ENCODE results near the gene TACR1.
A peak's percentile ranks its signal among the peaks of the same experiment; 100 is the strongest.
"Not testable (repeated sequence)": the region's sequence is repeated elsewhere in the genome, so short reads cannot be mapped to it uniquely, and the experiment has no call there.

Gene TACR1

DNA sequence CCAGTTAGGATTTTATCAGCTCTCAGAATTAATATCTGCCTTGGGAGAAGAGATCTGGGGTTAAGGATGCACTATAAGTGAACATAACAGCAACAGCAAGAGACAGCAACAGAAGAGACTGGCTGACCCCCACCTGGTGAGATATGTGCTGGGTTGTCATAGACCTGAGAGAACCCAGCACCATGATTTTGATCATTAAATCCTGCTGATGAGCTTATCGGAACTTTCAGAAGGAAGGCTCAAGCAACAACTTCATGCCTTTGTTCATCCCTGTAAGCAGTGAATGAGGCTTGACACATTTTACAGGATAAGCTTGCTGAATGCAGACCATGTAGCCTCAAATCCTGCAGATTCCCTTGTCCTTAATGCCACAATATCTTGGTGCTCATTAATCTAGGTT lies 140.9 kb downstream of the TACR1 start:
- in situ Hi-C loops (cut with HindIII; ENCODE audit: low sequenced_read_pairs), result no loop called here
- TF ChIP-seq, protein P1, sequence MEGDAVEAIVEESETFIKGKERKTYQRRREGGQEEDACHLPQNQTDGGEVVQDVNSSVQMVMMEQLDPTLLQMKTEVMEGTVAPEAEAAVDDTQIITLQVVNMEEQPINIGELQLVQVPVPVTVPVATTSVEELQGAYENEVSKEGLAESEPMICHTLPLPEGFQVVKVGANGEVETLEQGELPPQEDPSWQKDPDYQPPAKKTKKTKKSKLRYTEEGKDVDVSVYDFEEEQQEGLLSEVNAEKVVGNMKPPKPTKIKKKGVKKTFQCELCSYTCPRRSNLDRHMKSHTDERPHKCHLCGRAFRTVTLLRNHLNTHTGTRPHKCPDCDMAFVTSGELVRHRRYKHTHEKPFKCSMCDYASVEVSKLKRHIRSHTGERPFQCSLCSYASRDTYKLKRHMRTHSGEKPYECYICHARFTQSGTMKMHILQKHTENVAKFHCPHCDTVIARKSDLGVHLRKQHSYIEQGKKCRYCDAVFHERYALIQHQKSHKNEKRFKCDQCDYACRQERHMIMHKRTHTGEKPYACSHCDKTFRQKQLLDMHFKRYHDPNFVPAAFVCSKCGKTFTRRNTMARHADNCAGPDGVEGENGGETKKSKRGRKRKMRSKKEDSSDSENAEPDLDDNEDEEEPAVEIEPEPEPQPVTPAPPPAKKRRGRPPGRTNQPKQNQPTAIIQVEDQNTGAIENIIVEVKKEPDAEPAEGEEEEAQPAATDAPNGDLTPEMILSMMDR (IDR thresholded peaks at IDR 0.05; ENCODE audit: low read depth, low read length), result no peak
- no peak for DNase-seq (ENCODE audit: low read depth, low spot score)

DNA sequence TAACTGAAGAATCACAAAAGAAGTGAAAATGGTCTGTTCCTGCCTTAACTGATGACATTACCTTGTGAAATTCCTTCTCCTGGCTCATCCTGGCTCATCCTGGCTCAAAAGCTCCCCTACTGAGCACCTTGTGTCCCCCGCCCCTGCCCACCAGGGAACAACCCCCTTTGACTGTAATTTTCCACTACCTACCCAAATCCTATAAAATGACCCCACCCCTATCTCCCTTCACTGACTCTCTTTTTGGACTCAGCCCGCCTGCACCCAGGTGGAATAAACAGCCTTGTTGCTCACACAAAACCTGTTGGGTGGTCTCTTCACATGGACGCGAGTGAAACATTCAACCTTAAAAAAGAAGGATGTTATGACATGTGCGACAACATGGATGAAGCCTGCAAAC lies 142.2 kb downstream of the TACR1 start:
- H3K4me3 ChIP-seq (ENCODE audit: low read depth, low read length); DNase-seq (ENCODE audit: low read depth, low spot score); in situ Hi-C loops (cut with HindIII; ENCODE audit: low sequenced_read_pairs): not testable (repeated sequence)

More for the DNA sequence above, 140.9 kb downstream of the TACR1 start:
- H3K4me3 ChIP-seq (ENCODE audit: low read depth, low read length), result no peak overlapping the region

DNA sequence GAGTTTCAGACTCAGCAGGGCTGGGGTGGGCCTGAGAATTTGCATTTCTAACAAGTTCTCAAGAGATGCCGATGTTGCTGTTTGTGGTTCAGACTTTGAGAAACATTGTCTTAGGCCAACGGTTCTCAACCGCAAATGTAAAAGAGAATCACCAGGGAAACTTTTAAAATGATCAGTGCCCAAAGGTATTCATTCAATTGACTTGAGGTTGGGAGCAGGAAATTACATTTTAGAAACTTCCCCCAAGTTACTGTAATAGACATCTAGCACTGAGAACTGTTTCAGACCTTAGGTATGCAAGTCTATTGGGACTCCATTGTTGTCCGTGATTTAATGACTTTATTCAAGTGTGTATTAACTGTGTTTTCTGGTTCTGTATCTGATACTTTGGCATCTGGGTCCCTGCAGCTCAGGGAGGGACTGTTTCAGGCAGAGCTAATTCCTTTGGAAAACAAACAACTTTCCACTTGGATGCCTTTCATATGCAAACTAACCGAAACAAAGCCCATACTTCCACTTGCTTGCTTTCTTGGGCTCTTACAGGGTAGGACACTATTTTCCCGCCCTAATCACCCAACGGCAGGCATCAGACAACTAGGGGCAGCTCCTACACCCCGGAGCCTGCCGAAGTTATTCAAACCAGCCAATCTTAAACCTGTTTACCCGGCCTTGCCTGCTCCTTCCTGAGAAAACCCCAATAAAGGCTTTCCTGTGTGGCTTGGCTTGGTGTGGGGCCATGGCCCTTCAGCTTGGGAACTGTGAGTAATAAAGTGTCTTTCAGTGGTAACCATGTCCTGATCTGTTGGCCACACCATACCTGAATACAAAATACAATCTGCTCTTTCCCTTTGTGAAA lies 143.3 kb downstream of the TACR1 start:
- in situ Hi-C loops (cut with HindIII; ENCODE audit: low sequenced_read_pairs), result no loop called here
- DNase-seq (ENCODE audit: low read depth, low spot score), result peak; percentile 94
- TF ChIP-seq, protein P1 (IDR thresholded peaks at IDR 0.05; ENCODE audit: low read depth, low read length), result no peak
- H3K4me3 ChIP-seq (ENCODE audit: low read depth, low read length), result no peak overlapping the region

DNA sequence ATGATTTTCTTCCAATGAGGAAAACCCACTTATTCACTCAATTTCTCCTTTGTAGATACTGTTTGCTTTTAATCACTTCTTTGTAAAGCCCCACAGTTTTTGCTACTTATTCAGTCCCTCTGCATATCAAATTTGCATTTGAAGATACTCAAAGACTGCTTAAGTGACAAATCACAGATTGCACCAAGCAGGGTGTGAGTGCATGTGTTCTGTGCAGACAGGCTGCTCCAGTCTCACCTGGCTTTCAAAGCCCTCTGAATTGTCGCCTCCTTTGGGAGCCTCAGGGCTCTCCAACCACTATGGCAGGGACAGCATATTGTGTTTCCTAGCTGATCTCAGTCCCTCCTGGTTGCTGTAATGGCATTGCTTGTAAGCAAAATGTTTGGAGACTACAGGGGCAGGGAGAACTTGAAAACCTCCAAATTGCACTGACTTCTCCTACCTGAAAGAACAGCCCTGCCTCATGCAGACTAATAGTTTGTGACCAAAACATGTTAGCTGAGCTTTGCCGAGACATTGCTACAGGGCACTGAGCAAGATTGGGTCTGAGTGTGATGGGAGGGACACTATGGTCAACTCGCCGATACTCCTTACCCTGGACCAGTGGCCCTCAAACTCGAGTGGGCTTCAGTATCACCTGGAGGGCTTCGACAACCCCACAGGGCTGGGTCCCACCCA lies 144.0 kb downstream of the TACR1 start:
- no peak overlapping the region for H3K4me3 ChIP-seq (ENCODE audit: low read depth, low read length)
- no peak for DNase-seq (ENCODE audit: low read depth, low spot score)
- in situ Hi-C loops (cut with HindIII; ENCODE audit: low sequenced_read_pairs), result no loop called here
- TF ChIP-seq, protein P1 (IDR thresholded peaks at IDR 0.05; ENCODE audit: low read depth, low read length), result no peak

DNA sequence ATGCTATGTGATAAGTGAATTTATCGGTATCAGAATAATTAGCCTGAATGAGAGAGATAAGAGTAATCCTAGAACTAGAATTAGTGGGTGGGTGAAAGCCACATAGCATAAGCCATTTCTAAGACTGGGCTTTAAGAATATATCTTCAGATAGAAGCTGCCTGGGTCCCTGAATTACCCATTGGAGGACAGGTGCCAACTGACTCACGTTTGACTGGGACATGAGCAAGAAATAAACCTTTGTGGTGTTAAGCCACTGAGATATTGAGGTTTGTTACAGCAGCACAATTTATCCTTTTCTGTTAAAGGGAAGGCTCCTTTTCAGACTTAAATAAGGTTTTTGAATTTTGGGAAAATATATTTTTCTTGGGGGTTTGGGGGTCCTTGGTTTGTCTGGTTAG lies 145.0 kb downstream of the TACR1 start:
- TF ChIP-seq, protein P1 (IDR thresholded peaks at IDR 0.05; ENCODE audit: low read depth, low read length), result no peak
- no peak overlapping the region for H3K4me3 ChIP-seq (ENCODE audit: low read depth, low read length)
- peak; percentile 58 for DNase-seq (ENCODE audit: low read depth, low spot score)
- in situ Hi-C loops (cut with HindIII; ENCODE audit: low sequenced_read_pairs), result no loop called here

DNA sequence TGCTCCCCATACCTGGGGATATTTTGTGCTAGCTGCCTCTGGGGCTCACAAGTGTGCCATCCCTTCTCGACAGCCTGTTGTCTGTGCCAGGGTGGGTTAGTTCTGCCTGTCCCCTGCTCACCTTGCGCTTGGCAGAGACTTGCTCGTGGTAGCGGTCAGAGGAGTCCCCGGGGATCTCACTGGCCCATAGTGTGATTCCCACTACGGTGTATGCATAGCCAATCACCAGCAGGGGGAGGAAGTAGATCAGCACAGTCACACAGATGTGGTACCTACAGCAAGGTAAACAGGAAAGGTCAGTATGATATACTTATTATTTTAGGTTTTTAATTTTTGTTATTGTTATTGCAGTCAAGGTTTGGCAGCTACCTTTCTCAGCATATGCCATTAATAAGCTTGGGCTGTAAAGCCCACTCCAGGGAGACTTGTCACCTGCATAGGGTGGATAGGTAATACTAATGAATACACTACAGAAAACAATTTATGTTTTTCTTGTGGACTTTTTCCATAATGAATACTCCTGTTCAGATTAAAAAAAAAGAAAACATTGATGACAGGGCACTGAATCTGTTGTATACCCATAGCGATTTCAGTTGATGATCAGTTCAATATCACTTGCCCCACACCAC lies 145.7 kb downstream of the TACR1 start:
- in situ Hi-C loops (cut with HindIII; ENCODE audit: low sequenced_read_pairs), result no loop called here
- H3K4me3 ChIP-seq (ENCODE audit: low read depth, low read length), result no peak overlapping the region
- peak; percentile 22 for DNase-seq (ENCODE audit: low read depth, low spot score)
- TF ChIP-seq, protein P1 (IDR thresholded peaks at IDR 0.05; ENCODE audit: low read depth, low read length), result peak; percentile 74
